NCI-H2196 treated with DMSO at 0.1 percent for 48 hours (cell line): Measurements from ENCODE around the gene ZNF749.
"Not testable (repeated sequence)": the region's sequence is repeated elsewhere in the genome, so short reads cannot be mapped to it uniquely, and the experiment has no call there.

ENCODE experiments used
- DNase-seq: peaks from one replicate; lab custom pipeline; 2025; ENCODE audit not compliant: unreplicated experiment; lab: John Stamatoyannopoulos, UW

ZNF749 gene

DNA sequence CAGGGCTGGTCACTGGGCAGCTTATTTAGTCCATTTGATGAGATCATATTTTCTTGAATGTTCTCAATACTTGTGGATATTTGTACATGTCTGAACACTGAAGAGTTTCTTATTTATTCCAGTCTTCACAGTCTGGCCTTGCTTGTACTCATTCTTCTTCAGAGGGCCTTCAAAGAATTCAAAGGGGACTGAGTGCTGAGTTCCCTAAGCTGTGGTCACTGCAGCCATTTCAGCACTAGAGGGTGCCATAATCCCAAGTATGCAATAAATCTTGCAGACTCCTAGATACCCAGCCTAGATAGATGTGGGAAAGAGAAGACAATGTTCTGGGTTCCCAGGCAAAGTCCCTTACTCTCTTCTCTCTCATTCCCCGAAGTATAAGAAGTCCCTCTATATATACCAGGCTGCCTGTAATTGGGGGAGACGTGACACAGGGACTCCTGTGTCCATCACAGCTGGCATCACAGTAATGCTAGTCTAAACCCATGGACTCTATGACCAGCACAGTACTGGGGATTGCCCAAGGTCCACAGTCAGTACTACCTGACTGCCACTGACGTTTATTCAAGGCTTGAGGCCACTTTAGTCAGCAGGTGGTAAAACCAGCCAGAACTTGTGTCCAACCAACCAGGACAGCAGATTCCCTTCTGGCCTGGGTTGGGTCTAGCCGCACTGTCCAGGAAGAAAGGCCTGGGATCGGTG, 30.7 kb downstream of the ZNF749 start:
- no peak for DNase-seq

DNA sequence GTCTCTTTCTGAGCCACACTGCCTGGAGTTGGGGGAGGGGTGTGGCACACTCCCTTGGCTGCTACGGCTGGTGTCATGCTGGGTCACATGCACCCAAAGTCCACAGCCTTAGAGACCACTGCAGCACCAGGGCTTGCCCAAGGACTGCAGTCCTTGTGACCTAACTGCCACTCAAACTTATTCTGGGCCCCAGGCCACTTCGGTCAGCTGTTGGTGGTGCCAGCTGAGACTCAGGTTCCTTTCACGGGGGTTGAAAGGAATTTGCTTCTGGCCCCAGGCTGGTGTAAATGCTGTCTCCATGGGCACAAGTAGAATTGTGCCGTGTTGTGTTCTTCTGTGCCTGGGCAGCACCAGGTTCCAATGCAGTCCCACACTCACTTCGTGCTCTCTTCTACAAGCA, 31.4 kb downstream of the ZNF749 start:
- DNase-seq = no peak

DNA sequence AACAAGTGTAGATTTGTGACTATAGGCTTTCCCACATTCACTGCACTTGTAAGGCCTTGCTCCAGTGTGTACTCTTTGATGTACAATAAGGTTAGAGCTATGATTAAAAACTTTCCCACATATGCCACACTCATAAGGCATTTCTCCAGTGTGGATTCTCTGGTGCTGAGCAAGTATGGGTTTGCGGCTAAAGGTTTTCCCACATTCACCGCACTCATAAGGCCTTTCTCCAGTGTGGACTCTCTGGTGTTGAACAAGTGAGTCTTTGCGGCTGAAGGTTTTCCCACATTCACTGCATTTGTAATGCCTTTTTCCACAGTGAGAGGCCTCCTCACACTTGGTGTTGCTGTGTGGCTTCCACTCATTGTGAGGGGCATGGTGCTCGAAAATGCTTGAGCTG, 38.5 kb downstream of the ZNF749 start:
- no peak for DNase-seq

DNA sequence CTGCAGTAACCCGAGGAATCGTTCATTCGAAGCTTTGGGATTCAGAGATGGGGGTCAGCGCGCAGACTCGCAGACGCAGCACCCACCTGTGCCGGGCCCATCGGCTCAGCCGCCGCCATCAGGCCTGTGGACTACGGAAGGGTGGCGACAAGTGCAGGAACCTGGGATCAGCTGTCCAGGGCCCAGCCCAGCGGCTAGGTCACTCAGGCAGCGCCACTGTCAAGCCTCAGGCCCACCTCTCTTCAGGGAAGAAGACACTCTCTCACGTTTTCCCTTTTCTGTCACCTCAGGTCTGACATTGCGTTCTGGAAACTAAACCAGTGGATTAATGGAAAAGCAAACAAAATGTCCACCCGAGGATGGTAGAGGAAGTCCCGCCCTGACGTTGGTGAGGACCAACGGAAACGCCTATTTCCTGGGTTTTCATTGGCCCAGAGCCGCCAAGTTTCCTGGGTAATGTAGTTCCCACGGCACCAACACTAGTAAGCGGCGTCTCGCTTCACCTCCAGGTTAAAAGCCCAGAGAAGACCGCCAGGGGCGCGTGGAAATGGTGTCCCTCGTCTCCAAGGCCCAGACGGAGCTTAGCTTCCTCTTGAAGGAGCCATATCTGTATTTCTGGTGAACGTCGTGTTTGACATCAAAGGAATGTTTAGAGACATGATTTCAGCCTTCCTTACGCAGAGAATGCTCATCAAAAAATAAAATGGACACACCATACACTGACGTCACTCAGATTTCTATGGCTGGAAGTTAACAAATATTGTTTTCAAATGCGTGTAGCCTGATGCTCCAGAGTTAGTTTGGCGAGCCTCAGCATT, 42.3 kb downstream of the ZNF749 start, which contains the start of gene ZNF772:
ZNF772 (minus strand) TSS at position 376 of the 818 bp plus-strand sequence; CDS start at position 119, 257 bp downstream.
- DNase-seq = peak; percentile 86

DNA sequence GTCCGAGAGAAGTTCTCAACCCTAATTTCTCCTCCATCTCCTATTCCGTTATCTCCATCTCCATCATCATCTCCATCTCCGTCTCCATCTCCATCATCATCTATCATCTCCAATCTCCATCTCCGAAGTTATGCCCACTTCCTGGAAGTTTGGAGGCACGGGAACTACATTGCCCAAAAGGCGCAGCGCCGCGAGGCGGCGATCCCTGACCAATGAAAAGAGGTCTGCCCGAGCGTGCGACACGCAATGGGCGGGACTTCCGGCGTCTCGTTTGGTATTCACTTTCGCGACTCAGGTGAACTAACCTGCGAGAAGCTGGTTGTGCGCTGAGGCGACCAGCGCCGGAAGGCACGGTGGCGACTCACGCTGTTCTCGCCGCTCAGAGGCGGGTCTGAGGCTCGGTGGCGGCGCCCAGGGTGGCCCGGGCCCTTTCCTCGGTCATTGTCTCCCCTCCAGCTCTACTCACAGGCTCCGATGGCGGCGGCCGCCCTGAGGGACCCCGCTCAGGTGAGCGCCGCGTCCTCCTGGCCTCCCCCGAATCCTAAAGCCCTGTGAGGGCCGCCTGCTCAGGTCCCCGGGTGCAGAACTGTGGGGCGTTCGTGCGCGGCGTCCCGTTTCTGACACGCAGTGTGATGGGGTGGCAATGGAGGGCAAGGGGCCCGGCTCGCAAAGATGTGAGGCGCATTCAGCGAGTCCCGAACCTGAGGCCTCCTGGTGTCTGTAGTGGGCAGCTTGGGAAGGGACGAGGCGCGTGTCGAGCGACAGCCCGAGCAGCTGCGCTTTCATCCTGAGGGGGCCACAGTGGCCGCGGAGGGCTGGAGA, 52.6 kb downstream of the ZNF749 start, which contains the start of gene ZNF419:
ZNF419 (plus strand) TSS at position 274 of the 822 bp plus-strand sequence; CDS start at position 475, 201 bp downstream.
- DNase-seq = peak; percentile 73

DNA sequence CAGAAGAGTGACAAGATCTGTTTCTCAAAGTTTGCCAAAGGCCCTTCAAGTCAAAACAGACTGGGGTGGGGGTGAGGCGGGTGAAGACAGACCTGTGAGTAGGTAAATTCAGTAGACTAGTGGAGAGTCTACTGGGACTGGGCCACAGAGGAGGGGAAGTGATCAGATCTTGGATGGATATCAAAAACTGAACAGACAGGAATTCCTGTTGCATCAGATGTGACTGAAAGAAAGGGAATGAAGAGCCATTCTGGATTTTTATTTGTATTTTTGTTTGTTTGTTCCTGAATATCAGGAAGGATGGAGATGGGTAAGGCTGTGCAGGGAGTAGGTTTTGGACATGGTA, 53.1 kb downstream of the ZNF749 start:
- not testable (repeated sequence) for DNase-seq
